HepG2 (cell line): ENCODE results near the gene THADA. TPM values are rescaled to one million over a fixed set of nuclear protein-coding genes. Genes with fewer than 3 reads are reported as not detected.

ENCODE experiments used
- BCL6 ChIP-seq: IDR thresholded peaks from 2 replicates; pipeline ENCODE4 v1.6.1; 2016; ENCODE audit warnings: missing genetic modification reagents, missing compliant biosample characterization
- CHCHD3 ChIP-seq: sonication (generic); formaldehyde crosslinking; IDR thresholded peaks from 2 replicates; pipeline ENCODE4 v1.8.0; 2022; ENCODE audit warnings: mild to moderate bottlenecking, missing genetic modification reagents, moderate library complexity
- GABPA ChIP-seq, 2 experiments: IDR thresholded peaks; 2 replicates each; pipeline ENCODE4 v1.6.1; 2011 to 2016; ENCODE audit warnings: low read depth in 2 of 2, low read length in 1 of 2, missing biosample characterization in 1 of 2, missing genetic modification characterization in 1 of 2
- HIC2 ChIP-seq: sonication (generic); formaldehyde crosslinking; IDR thresholded peaks from 2 replicates; pipeline ENCODE4 v1.9.0; 2022; ENCODE audit warnings: low read depth, missing genetic modification reagents
- IRF1 ChIP-seq: sonication (generic); formaldehyde crosslinking; IDR thresholded peaks from 2 replicates; pipeline ENCODE4 v1.4.0; 2020; ENCODE audit warnings: low read depth, mild to moderate bottlenecking, missing genetic modification reagents
- STAG1 ChIP-seq: sonication (generic); formaldehyde crosslinking; IDR thresholded peaks from 2 replicates; pipeline ENCODE4 v1.4.0; 2020; ENCODE audit warnings: missing genetic modification reagents
- TBP ChIP-seq: sonication (generic); formaldehyde crosslinking; IDR thresholded peaks from 2 replicates; pipeline ENCODE4 v1.5.0; 2020; ENCODE audit warnings: missing genetic modification reagents
- ZMYM2 ChIP-seq: sonication (generic); formaldehyde crosslinking; IDR thresholded peaks from 2 replicates; pipeline ENCODE4 v1.8.0; 2022; ENCODE audit warnings: mild to moderate bottlenecking, missing genetic modification reagents
- ZNF205 ChIP-seq: IDR thresholded peaks from 2 replicates; pipeline ENCODE4 v1.6.1; 2018; ENCODE audit warnings: missing biosample characterization, missing genetic modification reagents
- ZNF362 ChIP-seq: sonication (generic); formaldehyde crosslinking; IDR thresholded peaks from 2 replicates; pipeline ENCODE4 v1.4.0; 2020; ENCODE audit warnings: missing genetic modification reagents, mild to moderate bottlenecking, borderline replicate concordance
- ZNF510 ChIP-seq: sonication (generic); formaldehyde crosslinking; IDR thresholded peaks from 2 replicates; pipeline ENCODE4 v1.4.0; 2020; ENCODE audit warnings: low read depth, mild to moderate bottlenecking, missing genetic modification reagents
- ZNF710 ChIP-seq: sonication (generic); formaldehyde crosslinking; IDR thresholded peaks from 2 replicates; pipeline ENCODE4 v1.5.0; 2020; ENCODE audit warnings: mild to moderate bottlenecking, missing genetic modification reagents, borderline replicate concordance
- ZSCAN30 ChIP-seq: sonication (generic); formaldehyde crosslinking; IDR thresholded peaks from 2 replicates; pipeline ENCODE4 v1.5.0; 2020; ENCODE audit warnings: mild to moderate bottlenecking, missing genetic modification reagents
- polyA plus RNA-seq, 8 experiments: library from polyadenylated mRNA; depleted of rRNA in 3 of 8; stranded (reverse) in 7 of 8; unstranded in 1 of 8; fragments of >200 nt; fragmentation: Illumina TruSeq in 4 of 8; extraction: Trizol in 4 of 8; gene quantifications; 2 replicates each; pipeline versions ENCODE4 v1.2.1 to v1.2.3, GENCODE V29; 2011 to 2016; ENCODE audit warnings: low read depth in 4 of 8, missing spikeins in 1 of 8, mixed read lengths in 1 of 8; ENCODE audit not compliant: insufficient read depth in 1 of 8
- total RNA-seq, 5 experiments: library from RNA; depleted of rRNA; stranded (reverse); fragments of >200 nt; fragmentation: Illumina TruSeq; extraction: Trizol; gene quantifications; 2 replicates each; pipeline ENCODE4 v1.2.3, GENCODE V29; 2016; ENCODE audit warnings: low read depth in 1 of 5
- TF ChIP-seq, protein P1 (sequence below): sonication (generic); formaldehyde crosslinking; IDR thresholded peaks from 2 replicates; pipeline ENCODE4 v1.4.0; 2020; ENCODE audit warnings: missing genetic modification reagents, borderline replicate concordance
- TF ChIP-seq, protein P2 (sequence below): sonication (generic); formaldehyde crosslinking; IDR thresholded peaks from 2 replicates; pipeline ENCODE4 v1.8.1; 2023; ENCODE audit warnings: mild to moderate bottlenecking, inconsistent platforms, moderate library complexity, missing genetic modification reagents, borderline replicate concordance

The THADA gene
- total and polyA plus RNA-seq, 2 of the 13 experiments (the other 11 are each of a cell fraction or from before 2014, with no cell fraction given) = 12.7 to 21.7 TPM

GRCh38 chr2:43611987-43612894, 16.4 kb upstream of the THADA start (continued):
- peak; percentile 29; the same call in 1 of the 2 replicates for TF ChIP-seq HIC2 (CRISPR knock-in tag)
- no peak for TF ChIP-seq ZSCAN30 (CRISPR knock-in tag)
- no peak for TF ChIP-seq CHCHD3 (CRISPR knock-in tag)
- no peak for TF ChIP-seq ZNF510 (CRISPR knock-in tag)
- no peak for TF ChIP-seq IRF1 (CRISPR knock-in tag)
- TF ChIP-seq GABPA (IDR thresholded peaks at IDR 0.05; ENCODE audit: low read depth, low read length) = no peak
- no peak for TF ChIP-seq GABPA (CRISPR knock-in tag; IDR thresholded peaks at IDR 0.05; ENCODE audit: low read depth)
- TF ChIP-seq TBP (CRISPR knock-in tag) = no peak
- TF ChIP-seq BCL6 (CRISPR knock-in tag) = no peak
- TF ChIP-seq ZNF205 = peak; percentile 41; the same call in 1 of the 2 replicates
- TF ChIP-seq, protein P1, sequence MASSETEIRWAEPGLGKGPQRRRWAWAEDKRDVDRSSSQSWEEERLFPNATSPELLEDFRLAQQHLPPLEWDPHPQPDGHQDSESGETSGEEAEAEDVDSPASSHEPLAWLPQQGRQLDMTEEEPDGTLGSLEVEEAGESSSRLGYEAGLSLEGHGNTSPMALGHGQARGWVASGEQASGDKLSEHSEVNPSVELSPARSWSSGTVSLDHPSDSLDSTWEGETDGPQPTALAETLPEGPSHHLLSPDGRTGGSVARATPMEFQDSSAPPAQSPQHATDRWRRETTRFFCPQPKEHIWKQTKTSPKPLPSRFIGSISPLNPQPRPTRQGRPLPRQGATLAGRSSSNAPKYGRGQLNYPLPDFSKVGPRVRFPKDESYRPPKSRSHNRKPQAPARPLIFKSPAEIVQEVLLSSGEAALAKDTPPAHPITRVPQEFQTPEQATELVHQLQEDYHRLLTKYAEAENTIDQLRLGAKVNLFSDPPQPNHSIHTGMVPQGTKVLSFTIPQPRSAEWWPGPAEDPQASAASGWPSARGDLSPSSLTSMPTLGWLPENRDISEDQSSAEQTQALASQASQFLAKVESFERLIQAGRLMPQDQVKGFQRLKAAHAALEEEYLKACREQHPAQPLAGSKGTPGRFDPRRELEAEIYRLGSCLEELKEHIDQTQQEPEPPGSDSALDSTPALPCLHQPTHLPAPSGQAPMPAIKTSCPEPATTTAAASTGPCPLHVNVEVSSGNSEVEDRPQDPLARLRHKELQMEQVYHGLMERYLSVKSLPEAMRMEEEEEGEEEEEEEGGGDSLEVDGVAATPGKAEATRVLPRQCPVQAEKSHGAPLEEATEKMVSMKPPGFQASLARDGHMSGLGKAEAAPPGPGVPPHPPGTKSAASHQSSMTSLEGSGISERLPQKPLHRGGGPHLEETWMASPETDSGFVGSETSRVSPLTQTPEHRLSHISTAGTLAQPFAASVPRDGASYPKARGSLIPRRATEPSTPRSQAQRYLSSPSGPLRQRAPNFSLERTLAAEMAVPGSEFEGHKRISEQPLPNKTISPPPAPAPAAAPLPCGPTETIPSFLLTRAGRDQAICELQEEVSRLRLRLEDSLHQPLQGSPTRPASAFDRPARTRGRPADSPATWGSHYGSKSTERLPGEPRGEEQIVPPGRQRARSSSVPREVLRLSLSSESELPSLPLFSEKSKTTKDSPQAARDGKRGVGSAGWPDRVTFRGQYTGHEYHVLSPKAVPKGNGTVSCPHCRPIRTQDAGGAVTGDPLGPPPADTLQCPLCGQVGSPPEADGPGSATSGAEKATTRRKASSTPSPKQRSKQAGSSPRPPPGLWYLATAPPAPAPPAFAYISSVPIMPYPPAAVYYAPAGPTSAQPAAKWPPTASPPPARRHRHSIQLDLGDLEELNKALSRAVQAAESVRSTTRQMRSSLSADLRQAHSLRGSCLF (CRISPR knock-in tag) = no peak
- TF ChIP-seq ZMYM2 (CRISPR knock-in tag) = no peak
- TF ChIP-seq, protein P2, sequence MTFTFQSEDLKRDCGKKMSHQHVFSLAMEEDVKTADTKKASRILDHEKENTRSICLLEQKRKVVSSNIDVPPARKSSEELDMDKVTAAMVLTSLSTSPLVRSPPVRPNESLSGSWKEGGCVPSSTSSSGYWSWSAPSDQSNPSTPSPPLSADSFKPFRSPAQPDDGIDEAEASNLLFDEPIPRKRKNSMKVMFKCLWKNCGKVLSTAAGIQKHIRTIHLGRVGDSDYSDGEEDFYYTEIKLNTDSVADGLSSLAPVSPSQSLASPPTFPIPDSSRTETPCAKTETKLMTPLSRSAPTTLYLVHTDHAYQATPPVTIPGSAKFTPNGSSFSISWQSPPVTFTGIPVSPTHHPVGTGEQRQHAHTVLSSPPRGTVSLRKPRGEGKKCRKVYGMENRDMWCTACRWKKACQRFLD = no peak
- peak; percentile 8; the same call in 1 of the 2 replicates for TF ChIP-seq ZNF710 (CRISPR knock-in tag)
- no peak for TF ChIP-seq ZNF362
- peak; percentile 83 for TF ChIP-seq STAG1 (CRISPR knock-in tag)
